Measurements from ENCODE around the gene DGCR8.

DNA sequence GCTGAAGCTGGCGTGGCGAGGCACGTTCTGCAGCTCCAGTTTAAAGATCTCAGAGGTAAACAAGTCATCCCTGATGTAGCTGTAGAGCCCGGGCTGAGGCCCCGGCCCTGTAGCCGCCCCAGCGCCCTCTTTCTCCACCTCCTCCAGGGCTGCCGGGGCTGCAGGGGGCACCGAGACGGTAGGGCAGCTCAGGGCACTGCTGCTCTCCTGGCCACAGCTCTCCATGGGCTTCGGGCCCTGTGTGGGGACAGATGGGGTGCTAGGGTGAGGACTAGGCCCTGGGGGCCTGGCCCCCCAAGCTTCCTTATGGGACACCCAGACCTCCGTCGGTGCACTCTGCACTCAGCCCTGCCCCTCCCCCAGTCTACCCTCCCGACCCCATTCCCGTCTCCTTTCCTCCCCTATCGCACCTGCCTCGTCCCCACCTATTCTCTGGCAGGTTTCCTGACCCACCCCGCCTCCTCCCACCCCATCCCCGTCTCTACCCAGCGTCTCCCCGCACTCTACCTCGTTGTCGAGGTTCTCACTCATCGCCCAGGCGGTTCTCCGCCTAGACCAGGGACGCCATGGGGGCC, 36.4 kb downstream of the DGCR8 start:
- TF ChIP-seq, protein P1, sequence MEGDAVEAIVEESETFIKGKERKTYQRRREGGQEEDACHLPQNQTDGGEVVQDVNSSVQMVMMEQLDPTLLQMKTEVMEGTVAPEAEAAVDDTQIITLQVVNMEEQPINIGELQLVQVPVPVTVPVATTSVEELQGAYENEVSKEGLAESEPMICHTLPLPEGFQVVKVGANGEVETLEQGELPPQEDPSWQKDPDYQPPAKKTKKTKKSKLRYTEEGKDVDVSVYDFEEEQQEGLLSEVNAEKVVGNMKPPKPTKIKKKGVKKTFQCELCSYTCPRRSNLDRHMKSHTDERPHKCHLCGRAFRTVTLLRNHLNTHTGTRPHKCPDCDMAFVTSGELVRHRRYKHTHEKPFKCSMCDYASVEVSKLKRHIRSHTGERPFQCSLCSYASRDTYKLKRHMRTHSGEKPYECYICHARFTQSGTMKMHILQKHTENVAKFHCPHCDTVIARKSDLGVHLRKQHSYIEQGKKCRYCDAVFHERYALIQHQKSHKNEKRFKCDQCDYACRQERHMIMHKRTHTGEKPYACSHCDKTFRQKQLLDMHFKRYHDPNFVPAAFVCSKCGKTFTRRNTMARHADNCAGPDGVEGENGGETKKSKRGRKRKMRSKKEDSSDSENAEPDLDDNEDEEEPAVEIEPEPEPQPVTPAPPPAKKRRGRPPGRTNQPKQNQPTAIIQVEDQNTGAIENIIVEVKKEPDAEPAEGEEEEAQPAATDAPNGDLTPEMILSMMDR (conservative IDR thresholded peaks at IDR 0.05), result no peak
- TF ChIP-seq EZH2 (IDR thresholded peaks at IDR 0.05; ENCODE audit: low read depth), result no peak

All from PC-9 (cell line).